Left lobe of liver (tissue), 2 donors: ENCODE measurements around the gene NEURL3. TPM values are rescaled to one million over a fixed set of nuclear protein-coding genes. Genes with fewer than 3 reads are reported as not detected.
A peak's percentile ranks its signal among the peaks of the same experiment; 100 is the strongest.
"Not testable (repeated sequence)": the region's sequence is repeated elsewhere in the genome, so short reads cannot be mapped to it uniquely, and the experiment has no call there.

Source experiments
- ATAC-seq: fragments of 200-7000 bp; cut with Tn5 transposase; one replicate; pipeline ENCODE4 v1.9.1; 2020; ENCODE audit warnings: mild to moderate bottlenecking, moderate library complexity
- DNase-seq: peaks from one replicate; pipeline ENCODE4 v3.0.0-alpha.2; 2020; ENCODE audit warnings: low spot score
- total RNA-seq: library from RNA; stranded (reverse); gene quantifications from one replicate; pipeline ENCODE4 v1.2.1, GENCODE V29; 2021
- donor health status: DM: no; HTN: no; CAD: no; lungs with moderate emphysema.
- donor health status: DM: no; HTN: yes; CAD: no.

The NEURL3 gene, protein sequence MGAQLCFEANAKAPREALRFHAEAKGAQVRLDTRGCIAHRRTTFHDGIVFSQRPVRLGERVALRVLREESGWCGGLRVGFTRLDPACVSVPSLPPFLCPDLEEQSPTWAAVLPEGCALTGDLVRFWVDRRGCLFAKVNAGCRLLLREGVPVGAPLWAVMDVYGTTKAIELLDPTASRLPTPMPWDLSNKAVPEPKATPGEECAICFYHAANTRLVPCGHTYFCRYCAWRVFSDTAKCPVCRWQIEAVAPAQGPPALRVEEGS
- total RNA-seq = 0.43 TPM

DNA sequence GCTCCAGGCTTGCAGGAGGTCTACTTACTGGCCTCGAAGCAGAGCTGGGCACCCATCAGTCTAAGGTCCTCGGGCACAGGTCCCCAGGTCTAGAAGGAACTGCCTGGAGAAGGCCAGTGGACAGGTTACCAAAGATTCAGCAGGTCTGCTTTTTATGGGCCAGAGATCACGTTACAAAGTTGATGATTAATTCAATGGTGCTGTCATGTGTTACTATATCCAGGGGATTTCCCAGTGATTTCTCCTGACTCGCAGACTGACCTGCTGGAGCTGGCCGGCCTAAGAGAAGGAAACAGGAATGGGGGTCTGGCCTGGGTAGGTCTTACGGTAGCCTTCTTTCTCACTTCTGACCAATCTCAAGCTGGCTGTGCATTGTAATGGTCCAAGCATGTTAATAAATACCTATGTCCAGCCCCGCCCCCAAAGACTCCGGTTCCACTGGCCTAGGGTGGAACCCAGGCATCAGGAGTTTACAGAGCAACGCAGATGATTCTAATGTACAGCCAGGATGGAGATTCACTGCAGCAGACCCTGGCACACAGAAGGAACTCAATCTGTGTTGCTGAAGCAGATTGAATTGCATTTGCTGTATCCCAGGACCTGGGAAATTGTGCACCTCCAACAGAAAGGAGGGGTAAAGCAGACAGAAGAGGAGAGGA is at the start of gene NEURL3:
NEURL3 (minus strand) TSS at position 127 of the 659 bp plus-strand sequence; CDS start at position 56, 71 bp downstream.
- DNase-seq (no peak), ATAC-seq (peak; percentile 73)

DNA sequence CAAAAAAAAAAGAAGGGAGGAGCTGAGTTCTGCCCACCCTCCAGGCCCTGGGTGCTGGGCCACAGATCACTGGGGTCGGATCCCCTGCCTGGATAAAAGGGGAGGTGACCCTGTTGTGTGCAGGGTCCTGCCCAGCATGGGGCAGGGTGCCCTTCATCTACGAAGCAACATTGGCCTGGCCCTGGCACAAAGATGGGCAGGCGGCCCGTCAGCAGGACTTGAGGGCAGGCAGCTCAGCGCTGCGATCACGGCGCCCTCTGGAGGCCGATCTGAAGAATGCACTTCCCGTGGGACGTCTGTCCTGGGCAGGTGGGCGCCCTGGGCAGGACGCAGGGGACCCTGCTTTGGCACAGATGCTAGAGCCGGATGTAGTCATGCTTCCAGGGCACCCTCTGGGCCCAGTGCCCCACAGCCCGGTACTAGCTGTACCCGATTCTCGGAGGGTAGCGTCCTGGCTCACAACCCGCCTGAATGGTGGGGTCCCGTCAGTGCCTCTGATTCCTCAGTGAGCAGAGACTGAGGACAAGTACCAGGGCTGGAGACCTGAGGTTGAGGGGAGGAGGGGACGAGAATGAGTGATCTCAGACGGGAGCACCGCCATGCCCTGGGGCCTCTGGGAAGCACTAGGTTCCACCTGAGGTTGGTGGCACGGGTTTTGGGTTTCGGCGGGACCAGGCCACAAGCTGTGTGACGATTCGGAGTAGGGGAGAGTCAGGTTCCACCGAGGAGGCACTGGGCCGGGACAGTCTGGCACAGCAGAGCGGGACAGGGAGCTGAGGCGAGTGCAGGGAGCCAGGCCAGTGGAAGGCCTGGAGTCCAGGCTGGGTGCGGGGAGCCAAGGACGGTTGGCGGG is 49.4 kb upstream of the NEURL3 start:
- DNase-seq = peak; percentile 81
- ATAC-seq = peak; percentile 57

DNA sequence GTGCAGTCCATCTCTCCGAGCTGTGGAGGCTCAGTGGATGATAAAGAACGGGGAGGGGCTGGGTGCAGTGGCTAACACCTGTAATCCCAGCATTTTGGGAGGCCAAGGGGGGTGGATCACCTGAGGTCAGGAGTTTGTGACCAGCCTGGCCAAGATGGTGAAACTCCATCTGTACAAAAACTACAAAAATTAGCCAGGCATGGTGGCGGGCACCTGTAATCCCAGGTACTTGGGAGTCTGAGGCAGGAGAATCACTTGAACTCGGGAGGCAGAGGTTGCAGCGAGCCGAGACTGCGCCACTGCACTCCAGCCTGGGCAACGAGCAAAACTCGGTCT is 48.8 kb upstream of the NEURL3 start:
- DNase-seq, ATAC-seq: not testable (repeated sequence)

DNA sequence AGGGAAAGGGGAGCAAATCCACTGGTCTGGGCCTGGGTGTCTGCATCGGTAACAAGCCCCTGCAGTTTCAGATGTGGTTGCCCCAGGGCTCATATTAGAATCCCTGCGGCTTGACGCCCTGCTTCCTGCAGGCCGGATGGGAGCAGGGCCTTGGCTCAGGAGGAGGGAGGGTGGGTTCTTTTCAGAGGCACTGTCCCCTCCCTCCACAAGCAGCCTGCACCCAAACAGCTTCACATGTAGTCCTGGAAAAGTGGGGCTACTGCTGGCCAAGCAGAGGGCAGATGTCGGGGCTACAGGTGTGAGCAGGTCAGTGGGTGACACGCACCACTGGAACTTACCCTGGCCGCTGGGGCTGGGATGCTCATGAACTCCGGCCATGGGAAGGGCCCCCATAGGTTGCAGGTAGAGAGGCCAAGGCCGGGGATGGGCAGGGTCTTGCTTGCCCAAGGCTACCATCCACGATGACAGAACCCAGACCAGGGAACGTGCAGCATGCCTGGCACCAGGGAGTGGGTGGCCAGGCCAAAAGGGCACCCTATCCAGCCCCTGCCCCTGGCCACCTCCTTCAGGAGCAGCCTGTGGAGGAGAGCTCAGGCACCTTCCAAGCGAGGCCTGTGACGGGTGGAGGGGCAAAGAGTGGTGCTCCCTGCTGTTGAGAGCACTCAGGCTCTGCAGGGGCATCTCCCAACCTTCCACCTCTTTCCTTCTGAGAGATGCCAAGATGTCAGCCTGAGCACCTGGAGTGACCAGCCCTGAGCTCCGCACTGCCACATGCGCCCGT is 48.2 kb upstream of the NEURL3 start:
- ATAC-seq (no peak), DNase-seq (no peak)

DNA sequence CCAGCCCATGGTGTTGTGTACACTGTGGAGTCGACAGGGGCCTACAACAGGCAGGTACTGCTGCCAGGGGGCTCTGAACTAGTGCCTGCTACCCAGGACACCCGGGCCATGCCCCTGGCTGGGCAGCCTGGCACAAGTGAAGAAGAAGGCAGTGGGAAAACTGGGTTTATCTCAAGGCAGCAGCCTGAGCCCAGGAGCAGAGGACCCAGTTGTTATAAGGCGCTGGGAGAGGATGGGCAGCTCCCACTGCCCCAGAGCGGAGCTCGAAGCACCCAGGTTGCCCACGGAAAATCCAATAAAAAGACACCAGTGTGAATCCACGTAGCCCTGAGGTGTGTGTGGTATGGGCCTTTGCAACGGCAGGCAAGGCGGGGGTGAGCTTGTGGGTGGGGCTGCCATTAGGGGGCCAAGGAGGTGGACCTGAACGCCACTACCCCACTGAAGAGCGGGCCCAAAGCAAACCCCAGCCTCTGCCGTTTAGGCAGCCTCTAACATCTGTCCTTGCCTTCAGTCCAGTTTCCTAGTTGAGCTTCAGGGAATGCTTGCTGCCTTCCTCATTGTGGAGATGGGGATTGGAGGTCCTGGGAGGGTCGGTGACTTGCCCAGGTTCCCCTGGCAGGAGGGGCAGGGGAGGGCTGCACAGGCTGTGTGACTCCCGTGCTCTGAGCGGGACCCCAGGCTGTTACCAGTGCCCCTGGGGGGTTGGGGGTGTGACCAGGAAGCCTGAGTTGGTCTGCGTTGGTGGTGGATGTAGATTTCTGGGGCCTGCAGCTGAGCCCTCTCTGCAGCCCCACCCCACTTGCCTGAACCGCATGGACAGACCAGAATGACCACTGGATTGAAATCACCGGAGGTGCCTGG is 47.4 kb upstream of the NEURL3 start:
- ATAC-seq (no peak), DNase-seq (no peak)

DNA sequence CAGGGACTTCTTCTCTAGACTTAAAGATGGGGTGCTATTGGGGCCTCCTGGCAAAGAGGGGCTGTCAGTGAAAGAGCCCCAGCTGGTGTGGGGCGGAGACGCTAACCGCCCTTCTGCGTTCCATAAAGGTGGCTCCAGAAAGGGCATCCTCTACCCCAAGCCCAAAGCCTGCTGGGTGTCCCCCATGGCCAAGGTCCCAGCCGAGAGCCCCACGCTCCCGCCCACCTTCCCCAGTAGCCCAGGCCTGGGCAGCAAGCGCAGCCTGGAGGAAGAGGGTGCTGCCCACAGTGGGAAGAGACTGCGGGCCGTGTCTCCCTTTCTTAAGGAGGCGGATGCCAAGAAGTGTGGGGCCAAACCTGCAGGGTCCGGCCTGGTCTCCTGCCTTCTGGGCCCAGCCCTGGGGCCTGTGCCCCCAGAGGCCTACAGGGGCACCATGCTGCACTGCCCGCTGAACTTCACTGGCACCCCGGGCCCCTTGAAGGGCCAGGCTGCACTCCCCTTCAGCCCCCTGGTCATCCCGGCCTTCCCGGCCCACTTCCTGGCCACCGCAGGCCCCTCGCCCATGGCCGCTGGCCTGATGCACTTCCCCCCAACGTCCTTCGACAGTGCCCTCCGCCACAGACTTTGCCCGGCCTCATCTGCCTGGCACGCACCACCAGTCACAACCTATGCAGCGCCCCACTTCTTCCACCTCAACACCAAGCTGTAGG is 46.6 kb upstream of the NEURL3 start:
- DNase-seq (no peak), ATAC-seq (no peak)

DNA sequence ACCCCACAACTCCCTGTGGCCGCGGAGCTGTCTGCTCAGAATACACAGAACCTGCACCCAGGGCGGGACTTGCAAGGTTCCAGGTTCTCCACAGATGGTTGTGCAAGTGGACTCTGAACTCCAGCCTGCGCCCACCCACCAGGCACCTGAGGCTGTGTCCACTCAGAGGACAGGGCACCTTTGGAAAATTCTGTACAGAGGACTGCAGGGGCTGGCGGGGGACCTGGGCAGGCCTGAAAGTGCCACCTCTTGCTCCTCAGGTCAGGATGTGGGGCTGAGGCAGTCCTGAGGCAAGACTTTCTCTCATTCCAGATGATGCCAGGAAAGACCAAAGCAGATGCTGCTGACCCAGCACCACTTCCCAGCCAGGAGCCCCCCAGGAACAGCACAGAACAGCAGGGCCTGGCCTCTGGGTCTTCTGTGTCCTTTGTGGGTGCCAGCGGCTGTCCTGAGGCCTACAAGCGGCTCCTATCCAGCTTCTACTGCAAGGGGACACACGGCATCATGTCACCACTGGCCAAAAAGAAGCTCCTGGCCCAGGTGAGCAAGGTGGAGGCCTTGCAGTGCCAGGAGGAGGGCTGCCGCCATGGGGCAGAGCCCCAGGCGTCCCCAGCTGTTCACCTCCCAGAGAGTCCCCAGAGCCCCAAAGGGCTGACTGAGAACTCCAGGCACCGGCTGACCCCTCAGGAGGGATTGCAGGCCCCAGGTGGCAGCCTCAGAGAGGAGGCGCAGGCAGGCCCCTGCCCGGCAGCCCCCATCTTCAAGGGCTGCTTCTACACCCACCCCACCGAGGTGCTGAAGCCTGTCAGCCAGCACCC is 45.8 kb upstream of the NEURL3 start:
- ATAC-seq (peak; percentile 48), DNase-seq (peak; percentile 83)

DNA sequence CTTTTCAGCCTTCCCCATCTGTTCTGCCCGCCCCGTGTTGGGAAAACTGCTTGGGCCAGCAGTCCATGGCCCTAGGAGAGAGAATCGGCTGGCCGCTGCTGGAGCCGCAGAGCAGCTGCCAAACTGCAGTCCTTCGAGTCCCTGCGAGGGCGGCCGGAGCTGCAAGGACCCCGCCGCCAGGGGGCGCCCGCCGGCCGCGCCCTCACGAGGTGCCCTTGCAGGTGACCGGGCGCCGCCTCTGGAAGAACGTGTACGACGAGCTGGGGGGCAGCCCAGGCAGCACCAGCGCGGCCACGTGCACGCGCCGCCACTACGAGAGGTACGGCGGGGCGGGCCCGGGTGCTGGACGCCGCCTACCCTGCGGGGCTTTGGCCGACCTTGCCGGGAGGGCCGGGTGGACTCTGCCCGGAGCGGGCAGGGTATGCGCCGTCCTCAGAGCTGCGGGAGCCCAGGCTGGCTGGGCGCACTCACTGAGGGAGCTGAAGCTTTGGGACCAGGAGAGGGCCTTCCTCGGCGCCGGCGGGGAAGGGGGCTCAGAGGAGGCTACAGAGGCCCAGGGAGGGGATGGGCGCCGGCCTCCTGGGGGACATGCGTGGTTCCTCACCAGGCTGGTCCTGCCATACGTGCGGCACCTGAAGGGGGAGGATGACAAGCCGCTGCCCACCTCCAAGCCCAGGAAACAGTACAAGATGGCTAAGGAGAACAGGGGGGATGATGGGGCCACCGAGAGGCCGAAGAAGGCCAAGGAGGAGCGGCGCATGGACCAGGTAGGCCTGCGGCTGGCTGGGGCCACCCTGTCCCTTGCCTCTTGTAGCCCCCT is 45.0 kb upstream of the NEURL3 start:
- ATAC-seq = peak; percentile 84

DNA sequence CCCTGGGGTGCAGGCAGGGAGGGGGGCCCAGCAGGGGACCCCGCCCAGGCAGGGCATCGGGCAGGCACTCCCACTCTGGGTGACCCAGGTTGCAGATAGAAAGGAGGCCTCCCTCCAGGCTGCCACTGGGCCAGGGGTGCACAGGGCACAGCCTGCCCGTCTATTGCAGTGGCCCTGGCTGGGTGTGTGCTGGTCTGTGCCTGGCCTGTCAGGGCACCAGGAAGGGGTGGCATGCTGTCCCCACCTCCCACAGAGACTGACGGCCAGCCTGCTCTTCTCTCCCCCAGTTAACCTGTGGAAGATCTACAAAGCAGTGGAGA is 44.3 kb upstream of the NEURL3 start:
- no peak for ATAC-seq
- DNase-seq = peak; percentile 48

More for the DNA sequence above, 45.0 kb upstream of the NEURL3 start:
- peak; percentile 98 for DNase-seq

DNA sequence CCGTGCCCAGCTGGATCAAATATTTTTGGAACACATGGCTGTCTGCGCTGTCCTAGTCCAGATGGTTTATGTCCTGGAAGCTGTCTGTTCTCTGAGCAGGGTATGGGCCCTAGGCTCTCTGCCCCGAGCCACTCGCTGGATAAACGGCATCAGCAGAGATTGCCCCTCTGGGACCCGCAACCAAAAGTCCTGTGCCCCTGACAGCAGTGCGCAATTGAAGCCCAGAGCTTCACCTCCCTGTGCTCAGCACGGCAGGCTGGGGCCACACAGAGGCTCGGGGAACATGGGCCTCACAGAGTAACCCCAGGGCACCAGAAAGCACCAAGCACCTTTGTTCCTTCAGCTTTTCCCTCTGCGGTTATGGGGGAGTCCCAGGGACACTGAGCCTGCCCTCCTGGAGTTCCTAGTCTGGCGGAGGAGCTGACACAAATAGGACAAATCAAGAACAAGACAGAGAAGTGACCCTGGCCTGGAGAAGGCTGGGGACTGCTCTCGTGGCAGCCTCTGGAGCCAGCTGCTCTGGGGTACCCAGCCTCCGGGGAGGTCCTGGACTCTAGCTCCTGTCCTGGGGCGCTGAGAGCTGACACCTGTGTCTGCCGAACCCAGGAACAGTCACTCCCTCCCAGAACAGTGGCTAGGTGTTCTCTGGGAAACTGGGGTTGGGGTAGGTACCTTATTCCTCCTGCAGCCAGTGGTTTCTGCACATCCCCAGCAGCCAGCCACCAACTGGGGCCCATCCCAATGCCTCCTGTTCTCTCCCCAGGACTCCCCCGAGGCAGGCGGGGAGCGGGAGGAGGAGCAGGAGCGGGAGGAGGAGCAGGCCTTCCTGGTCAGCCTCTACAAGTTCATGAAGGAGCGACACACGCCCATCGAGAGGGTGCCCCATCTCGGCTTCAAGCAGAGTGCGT is 43.7 kb upstream of the NEURL3 start:
- DNase-seq (no peak), ATAC-seq (no peak)

DNA sequence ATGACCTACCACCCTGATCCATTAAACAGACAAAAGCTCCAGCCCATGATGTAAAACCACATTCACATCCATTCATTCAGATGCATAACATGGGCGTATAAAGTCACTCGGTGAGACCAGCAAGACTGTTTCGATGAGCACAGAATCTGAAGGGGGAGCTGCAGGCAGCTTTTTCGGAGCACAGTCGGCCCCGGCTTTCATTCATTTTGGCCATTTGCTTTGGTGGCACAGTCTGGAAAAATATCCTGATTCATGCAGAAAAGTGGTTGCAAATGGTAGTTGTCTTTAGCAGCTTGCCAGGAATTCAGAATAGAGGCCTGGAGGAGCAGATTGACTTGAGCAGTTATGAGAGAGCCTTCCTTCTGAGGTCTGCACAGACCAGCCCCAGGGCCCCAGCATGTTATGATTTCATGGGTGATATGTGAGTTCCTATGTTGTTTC is 42.6 kb upstream of the NEURL3 start:
- DNase-seq (no peak), ATAC-seq (no peak)

DNA sequence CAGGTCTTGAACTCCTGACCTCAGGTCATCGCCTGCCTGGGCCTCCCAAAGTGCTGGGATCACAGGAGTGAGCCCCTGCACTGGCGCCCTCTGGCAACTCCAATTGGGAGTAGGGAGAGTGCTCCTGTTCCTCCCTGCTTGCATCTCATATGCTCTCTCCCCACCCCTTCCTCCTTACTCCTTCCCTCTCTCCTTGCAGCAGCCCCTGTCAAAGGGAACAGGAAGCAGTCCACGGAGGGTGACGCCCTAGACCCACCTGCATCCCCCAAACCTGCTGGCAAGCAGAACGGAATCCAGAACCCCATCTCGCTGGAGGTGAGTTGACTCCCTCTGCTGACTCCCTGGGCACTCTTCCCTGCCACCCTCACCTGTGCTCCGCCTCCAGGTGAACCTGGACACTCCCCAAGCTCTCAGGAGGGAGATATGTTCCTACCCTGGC is 42.1 kb upstream of the NEURL3 start:
- DNase-seq (no peak), ATAC-seq (no peak)

DNA sequence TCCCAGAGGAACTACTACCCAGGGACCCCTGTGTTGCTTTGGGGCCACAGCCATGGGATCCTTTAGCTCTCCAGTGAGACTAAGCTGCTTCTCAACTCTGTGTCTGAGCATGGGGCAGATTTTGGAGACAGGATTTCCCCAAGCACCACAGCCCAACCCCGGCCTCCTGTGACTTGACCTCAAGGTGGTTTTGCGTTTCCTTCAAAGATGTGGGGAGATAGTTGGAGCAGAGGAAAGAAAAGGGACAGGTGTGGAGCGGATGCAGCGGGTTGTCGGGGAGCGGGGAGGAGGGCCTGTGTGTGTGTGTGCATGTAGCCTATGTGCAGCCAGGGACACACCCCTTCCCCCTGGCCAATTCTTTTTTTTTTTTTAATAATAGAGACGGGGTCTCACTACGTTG is 41.6 kb upstream of the NEURL3 start:
- ATAC-seq (no peak), DNase-seq (no peak)

DNA sequence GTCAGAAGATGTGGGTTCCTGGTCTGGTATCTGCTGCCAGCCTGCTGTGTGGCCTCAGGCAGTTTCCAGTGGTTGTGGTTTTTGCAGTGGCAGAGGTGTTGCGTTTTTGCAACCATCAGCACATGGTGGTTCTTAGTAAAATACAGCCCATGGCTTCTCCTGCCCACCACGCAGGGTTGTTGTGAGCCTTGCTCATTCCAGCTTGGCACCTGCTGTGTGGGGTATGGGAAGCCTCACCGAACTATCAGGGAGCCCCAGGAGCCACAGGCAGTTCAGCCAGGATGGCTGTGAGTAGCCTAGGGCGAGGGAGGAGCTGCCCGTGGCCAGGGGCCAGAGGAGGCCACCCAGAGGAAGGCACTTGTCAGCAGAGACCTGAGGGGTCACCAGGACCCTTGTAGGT is 41.2 kb upstream of the NEURL3 start:
- DNase-seq = no peak
- ATAC-seq = no peak

DNA sequence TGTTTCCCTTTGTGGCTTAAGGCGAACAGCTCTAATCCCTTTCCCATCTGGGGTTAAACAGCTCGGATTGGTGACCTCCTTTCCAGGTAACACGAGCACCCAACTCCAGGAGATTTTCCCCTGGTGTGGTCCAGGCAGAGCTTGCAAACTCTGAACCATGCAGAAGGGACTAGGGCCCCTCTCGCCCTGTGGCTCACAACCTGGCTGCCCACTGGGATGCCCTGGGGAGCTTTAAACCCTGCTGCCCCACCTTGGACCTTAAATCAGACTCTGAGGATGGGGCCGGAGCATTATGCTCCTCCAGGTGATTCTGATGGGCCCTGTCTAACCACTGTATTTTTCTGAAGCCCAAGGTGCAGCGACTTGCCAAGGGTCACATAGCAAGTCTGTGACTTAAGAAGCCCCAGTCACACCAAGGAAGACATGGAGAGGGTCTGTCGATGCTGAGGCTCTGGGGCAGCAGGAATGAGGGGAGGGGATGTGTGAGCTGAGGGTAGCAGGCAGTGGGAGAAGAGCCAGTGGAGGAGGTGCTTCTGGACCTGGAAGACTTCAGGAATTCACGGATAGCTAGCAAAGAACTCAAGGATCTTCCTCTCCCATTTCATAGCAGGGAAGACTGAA is 37.3 kb upstream of the NEURL3 start:
- no peak for ATAC-seq
- no peak for DNase-seq
